C4-2B (cell line): ENCODE measurements around the gene C17orf78.

Experiments used
- CTCF ChIP-seq: fragments of 450-650 bp; conservative IDR thresholded peaks from 2 replicates; pipeline ENCODE4 v1.5.1; 2017; ENCODE audit warnings: mild to moderate bottlenecking
- ZFX ChIP-seq: fragments of 450-650 bp; IDR thresholded peaks from 2 replicates; pipeline ENCODE4 v1.6.1; 2017

GRCh38 chr17:37406635-37407461 is 31.1 kb downstream of the C17orf78 start, which contains the start of the genes ACACA and TADA2A:
- TF ChIP-seq CTCF (no peak), ZFX (peak; percentile 74)
